GM12873 (cell line): ENCODE results near the gene KLHL3.

Experiments
- TF ChIP-seq, protein P1 (sequence below): IDR thresholded peaks from 2 replicates; pipeline ENCODE4 v1.5.1; 2012; ENCODE audit warnings: low read depth, mild to moderate bottlenecking, moderate library complexity, low read length, control low read depth; ENCODE audit not compliant: insufficient read depth; ENCODE audit errors: missing control alignments

KLHL3 gene

DNA sequence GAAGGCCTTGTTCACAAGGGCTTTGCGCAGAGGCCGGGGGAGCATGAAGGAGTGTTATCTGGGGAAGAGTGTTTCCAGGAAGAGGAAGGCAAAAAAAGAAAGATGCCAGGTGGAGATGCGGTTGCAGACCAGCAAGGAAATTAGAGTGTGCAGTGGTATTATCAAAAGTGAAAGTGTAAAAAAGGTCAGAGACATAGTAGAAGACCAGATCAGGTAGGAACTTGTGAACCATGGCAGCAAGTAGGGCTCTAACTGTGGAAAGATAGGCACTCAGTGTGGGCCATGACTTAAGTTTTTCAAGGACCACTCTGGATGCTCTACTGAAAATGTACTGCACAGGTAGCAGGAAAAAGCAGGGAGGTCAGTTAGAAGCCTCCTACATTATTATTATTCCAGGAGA is 146.7 kb downstream of the KLHL3 start:
- TF ChIP-seq, protein P1, sequence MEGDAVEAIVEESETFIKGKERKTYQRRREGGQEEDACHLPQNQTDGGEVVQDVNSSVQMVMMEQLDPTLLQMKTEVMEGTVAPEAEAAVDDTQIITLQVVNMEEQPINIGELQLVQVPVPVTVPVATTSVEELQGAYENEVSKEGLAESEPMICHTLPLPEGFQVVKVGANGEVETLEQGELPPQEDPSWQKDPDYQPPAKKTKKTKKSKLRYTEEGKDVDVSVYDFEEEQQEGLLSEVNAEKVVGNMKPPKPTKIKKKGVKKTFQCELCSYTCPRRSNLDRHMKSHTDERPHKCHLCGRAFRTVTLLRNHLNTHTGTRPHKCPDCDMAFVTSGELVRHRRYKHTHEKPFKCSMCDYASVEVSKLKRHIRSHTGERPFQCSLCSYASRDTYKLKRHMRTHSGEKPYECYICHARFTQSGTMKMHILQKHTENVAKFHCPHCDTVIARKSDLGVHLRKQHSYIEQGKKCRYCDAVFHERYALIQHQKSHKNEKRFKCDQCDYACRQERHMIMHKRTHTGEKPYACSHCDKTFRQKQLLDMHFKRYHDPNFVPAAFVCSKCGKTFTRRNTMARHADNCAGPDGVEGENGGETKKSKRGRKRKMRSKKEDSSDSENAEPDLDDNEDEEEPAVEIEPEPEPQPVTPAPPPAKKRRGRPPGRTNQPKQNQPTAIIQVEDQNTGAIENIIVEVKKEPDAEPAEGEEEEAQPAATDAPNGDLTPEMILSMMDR: no peak

GRCh38 chr5:137587919-137588318 is 148.0 kb downstream of the KLHL3 start:
- TF ChIP-seq, protein P1: no peak

DNA sequence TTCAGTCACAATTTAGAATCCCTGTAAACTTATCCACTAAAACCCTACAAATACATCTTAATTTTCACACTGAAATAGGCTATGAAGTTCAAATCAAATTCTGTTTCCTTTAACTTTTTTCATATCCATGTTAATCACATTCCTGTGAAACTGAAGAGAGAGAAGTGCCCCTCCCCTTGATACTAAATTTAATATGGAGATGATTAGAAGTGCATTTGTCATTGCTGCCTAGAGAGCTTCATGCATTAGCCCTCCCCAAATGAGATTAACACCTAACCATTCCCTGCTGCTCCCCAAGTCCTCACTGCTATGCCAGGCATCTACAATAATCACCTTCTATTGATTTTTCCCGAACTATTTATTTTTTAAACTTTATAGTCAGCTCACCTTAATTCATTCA is 151.6 kb downstream of the KLHL3 start:
- TF ChIP-seq, protein P1: no peak

- TF ChIP-seq, protein P1: no peak
These were observed 152.8 kb downstream of the KLHL3 start for GRCh38 chr5:137583129-137583528.

DNA sequence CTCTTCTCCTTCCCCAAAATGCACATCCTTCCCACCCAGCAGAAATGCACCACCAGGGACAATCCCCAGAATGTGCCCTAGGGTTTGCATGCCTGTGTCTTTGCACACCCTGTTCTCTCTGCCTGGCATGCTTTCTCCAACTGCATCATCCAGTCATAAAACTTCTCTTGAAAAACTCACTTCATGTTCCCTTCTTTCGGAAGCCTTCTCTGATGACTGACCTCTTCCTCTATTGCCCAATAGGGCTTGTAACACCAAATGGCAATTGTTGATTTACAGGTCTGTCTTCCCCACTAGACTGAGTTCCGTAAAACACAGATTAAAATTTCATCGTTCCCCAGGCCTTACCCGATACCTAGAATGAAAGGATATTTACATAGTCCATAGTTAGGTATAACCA is 153.7 kb downstream of the KLHL3 start:
- TF ChIP-seq, protein P1: no peak

DNA sequence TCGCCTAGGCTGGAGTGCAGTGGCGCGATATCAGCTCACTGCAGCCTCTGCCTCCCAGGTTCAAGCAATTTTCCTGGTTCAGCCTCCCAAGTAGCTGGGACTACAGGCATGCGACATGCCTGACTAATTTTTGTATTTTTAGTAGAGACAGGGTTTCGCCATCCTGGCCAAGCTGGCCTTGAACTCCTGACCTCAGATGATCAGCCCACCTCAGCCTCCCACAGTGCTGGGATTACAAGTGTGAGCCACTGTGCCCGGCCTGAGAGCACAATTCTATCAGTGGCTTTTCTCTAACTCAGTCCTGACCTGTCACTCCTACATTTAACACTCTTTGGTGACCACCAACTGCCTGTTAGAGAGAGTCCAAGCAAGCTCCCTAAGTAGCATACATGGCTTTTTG is 154.1 kb downstream of the KLHL3 start:
- TF ChIP-seq, protein P1: no peak

DNA sequence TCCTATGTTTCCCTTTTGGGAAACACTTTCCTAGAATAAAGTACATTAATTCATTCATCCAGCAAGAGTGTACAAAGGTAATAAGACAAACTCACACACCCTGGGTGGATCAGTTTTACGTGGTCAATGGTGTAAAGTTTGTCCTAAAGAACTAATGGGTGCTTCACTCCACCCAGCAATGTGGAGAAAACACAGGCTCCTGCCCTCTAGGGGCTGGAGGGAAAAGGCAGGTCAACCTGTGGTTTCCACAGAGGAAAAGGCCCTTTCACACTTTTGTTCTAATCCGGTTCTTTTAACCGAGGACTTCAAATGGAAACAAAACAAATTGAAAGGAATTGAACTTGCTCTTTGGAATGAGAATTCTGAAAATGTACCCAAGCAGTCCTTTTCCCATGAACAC is 155.9 kb downstream of the KLHL3 start:
- TF ChIP-seq, protein P1: peak; percentile 31
